Measurements from ENCODE around the gene GNAT3. TPM values are rescaled to one million over a fixed set of nuclear protein-coding genes. Genes with fewer than 3 reads are reported as not detected.

The GNAT3 gene
- total RNA-seq, 1 donor from 2014 or later, result not detected

GRCh38 chr7:80482950-80483349 is 28.9 kb downstream of the GNAT3 start:
- peaks cover 14% of the 10 kb centered on the region for H3K9me3 Mint-ChIP-seq
- no peak overlapping the region for H3K4me3 Mint-ChIP-seq
- peaks cover 23% of the 10 kb centered on the region for H3K4me1 Mint-ChIP-seq
- H3K27ac Mint-ChIP-seq, result no peak overlapping the region
- no peak for TF ChIP-seq CTCF (IDR thresholded peaks at IDR 0.05; ENCODE audit: unreplicated experiment)
- H3K27me3 Mint-ChIP-seq (ENCODE audit: low read depth), result no peaks in the 10 kb centered on the region
- no peak for DNase-seq (ENCODE audit: low spot score in 2 of 2, unreplicated experiment in 2 of 2)
- peaks cover 5% of the 10 kb centered on the region for H3K36me3 Mint-ChIP-seq

- no peak overlapping the region for H3K4me3 Mint-ChIP-seq
- peaks cover 14% of the 10 kb centered on the region for H3K9me3 Mint-ChIP-seq
- no peaks in the 10 kb centered on the region for H3K27me3 Mint-ChIP-seq (ENCODE audit: low read depth)
- TF ChIP-seq CTCF (IDR thresholded peaks at IDR 0.05; ENCODE audit: unreplicated experiment), result no peak
- DNase-seq (ENCODE audit: low spot score in 2 of 2, unreplicated experiment in 2 of 2), result no peak
- peaks cover 5% of the 10 kb centered on the region for H3K36me3 Mint-ChIP-seq
- peak overlapping the region; percentile 92 for H3K27ac Mint-ChIP-seq
- H3K4me1 Mint-ChIP-seq, result peaks cover 17% of the 10 kb centered on the region
These were observed 30.5 kb downstream of the GNAT3 start for GRCh38 chr7:80481196-80481884.

GRCh38 chr7:80480566-80480965 is 31.3 kb downstream of the GNAT3 start:
- Mint-ChIP-seq H3K27ac (peak overlapping the region; percentile 92), H3K4me1 (peaks cover 17% of the 10 kb centered on the region), H3K9me3 (peaks cover 14% of the 10 kb centered on the region), H3K4me3 (no peak overlapping the region), H3K36me3 (peaks cover 5% of the 10 kb centered on the region), H3K27me3 (ENCODE audit: low read depth) (no peaks in the 10 kb centered on the region)
- DNase-seq (ENCODE audit: low spot score in 2 of 2, unreplicated experiment in 2 of 2), result no peak
- no peak for TF ChIP-seq CTCF (IDR thresholded peaks at IDR 0.05; ENCODE audit: unreplicated experiment)

GRCh38 chr7:80478683-80479082 is 33.2 kb downstream of the GNAT3 start:
- no peaks in the 10 kb centered on the region for H3K27me3 Mint-ChIP-seq (ENCODE audit: low read depth)
- H3K36me3 Mint-ChIP-seq, result peaks cover 5% of the 10 kb centered on the region
- no peak overlapping the region for H3K27ac Mint-ChIP-seq

GRCh38 chr7:80476035-80476434 is 35.8 kb downstream of the GNAT3 start:
- Mint-ChIP-seq H3K27me3 (ENCODE audit: low read depth) (no peaks in the 10 kb centered on the region), H3K27ac (no peak overlapping the region), H3K9me3 (no peaks in the 10 kb centered on the region), H3K36me3 (no peaks in the 10 kb centered on the region), H3K4me1 (peaks cover 8% of the 10 kb centered on the region), H3K4me3 (no peak overlapping the region)
- TF ChIP-seq CTCF (IDR thresholded peaks at IDR 0.05; ENCODE audit: unreplicated experiment), result no peak
- no peak for DNase-seq (ENCODE audit: low spot score in 2 of 2, unreplicated experiment in 2 of 2)

More at GRCh38 chr7:80478683-80479082, 33.2 kb downstream of the GNAT3 start:
- TF ChIP-seq CTCF (IDR thresholded peaks at IDR 0.05; ENCODE audit: unreplicated experiment), result no peak
- H3K4me3 Mint-ChIP-seq, result no peak overlapping the region
- peaks cover 17% of the 10 kb centered on the region for H3K4me1 Mint-ChIP-seq
- H3K9me3 Mint-ChIP-seq, result peaks cover 6% of the 10 kb centered on the region
- no peak for DNase-seq (ENCODE audit: low spot score in 2 of 2, unreplicated experiment in 2 of 2)
